ENCODE measurements around the gene TRAPPC5.

The TRAPPC5 gene

DNA sequence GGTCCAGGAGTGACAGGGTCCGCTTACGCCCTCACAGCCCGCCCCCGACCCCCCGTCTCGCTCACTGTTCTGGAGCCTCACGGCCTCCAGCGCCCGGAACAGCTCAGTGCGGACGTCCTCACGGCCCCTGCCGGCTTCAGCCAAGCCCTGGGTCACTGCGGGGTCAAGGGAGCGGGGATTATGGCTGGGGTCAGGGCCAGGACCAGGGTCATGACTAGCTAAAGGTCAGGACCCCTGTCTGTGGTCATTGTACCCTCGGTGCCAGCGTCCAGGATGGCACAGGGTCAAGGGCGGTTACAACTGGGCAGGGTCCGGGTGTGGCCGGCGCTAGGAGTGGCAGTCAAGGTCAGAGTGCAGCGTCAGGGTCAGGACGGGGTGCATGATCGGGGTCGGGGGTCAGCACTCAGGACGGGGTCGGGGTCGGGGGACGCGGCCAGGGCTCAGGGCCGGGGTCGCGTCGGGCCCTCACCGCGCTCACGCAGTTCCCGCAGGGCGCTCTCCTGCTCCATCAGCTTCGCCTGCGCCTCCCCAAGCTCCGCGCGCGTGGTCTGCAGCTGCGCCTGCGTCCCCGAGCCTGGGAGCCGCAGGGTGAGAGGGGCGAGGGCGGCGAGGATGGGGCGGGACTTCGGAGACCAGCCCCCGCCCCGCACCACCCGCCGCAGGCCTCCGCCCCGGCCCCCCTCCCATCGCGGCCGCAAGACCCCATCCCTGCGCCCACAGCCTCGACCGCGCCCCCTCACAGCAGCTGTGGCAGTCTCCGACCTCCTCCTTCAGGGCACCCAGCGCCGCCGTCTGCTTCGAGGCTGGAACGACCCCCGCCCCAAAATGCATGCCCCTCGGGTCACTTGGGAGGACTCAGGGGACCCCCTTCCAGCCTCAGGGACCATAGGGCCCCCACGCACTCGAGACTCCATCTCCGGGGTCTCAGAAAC lies 49.9 kb downstream of the TRAPPC5 start:
- Histone ChIP-seq H3K4me3 (no peak overlapping the region), H3K27me3 (ENCODE audit: low read depth) (peaks cover 30% of the 10 kb centered on the region)
- in situ Hi-C loops (cut with MboI; ENCODE audit: low sequenced_read_pairs) = no loop called here

DNA sequence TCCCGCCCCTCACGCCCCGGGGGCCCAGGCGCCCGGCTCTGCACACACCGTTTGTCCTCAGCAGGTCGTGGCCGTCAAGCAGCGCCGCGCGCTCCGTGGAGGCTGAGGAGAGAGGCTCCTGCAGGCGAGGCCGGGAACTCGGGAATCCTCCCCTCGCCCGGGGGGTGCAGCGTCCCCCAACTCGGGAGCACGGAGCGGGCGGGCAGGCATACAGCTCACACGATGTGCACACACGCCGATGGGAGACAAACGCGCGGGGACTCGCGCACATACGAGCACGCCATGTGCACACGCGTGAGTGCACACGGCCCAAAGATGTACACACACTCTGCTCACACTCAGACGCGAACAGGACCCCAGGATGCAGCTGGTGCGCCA lies 50.6 kb downstream of the TRAPPC5 start:
- no peaks in the 10 kb centered on the region for H3K4me1 ChIP-seq
- peaks cover 30% of the 10 kb centered on the region for H3K27me3 ChIP-seq (ENCODE audit: low read depth)
- no peaks in the 10 kb centered on the region for H3K36me3 ChIP-seq (replicated peaks)
- H3K4me3 ChIP-seq = no peak overlapping the region
- no peaks in the 10 kb centered on the region for H3K9me3 ChIP-seq
- in situ Hi-C loops (cut with MboI; ENCODE audit: low sequenced_read_pairs) = no loop called here
- no peak for DNase-seq (ENCODE audit: low spot score in 2 of 2)

More for the DNA sequence above, 49.9 kb downstream of the TRAPPC5 start:
- no peaks in the 10 kb centered on the region for H3K36me3 ChIP-seq (replicated peaks)
- no peaks in the 10 kb centered on the region for H3K9me3 ChIP-seq
- no peaks in the 10 kb centered on the region for H3K4me1 ChIP-seq
- no peak for DNase-seq (ENCODE audit: low spot score in 2 of 2)

DNA sequence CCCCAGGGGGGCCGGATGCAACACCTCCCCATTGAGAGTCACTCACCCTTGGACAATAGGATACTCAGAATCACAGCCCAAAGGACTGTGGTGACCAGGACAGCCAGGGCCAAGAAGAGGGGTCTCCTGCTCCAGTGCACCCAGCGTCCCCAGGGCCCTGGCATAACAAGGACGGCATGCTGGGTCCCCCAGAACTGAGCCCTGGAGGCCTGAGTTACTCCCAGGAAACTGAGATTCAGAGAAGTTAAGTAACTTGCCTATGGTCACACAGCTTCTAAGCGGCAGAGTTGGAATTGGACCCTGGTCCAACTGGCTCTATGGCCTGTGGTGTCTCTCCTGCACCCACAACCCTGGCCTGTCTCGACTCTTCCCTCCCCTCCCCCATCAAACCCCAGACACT lies 51.0 kb downstream of the TRAPPC5 start:
- H3K27me3 ChIP-seq (ENCODE audit: low read depth) = peaks cover 30% of the 10 kb centered on the region
- no peaks in the 10 kb centered on the region for H3K4me1 ChIP-seq
- in situ Hi-C loops (cut with MboI; ENCODE audit: low sequenced_read_pairs) = no loop called here
- H3K4me3 ChIP-seq = no peak overlapping the region
- no peaks in the 10 kb centered on the region for H3K36me3 ChIP-seq (replicated peaks)
- no peak for DNase-seq (ENCODE audit: low spot score in 2 of 2)
- no peaks in the 10 kb centered on the region for H3K9me3 ChIP-seq

DNA sequence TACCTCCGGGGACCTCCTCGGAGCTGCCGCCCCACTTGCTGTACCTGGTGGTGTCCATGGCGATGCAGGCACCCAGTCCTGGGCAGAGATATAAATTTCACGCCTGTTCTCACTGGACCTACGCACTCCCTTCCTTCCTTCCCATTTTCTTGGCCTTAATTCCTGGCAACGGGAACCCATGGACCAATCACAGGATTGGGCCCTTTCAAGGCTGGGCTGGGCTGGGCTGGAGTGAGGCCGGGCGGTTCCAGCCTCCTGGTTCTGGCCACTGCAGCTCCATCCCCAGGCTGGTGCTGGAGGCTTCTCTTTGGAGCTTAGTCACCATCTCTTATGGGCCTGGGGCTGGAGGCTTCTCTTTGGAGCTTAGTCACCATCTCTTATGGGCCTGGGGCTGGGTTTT lies 51.4 kb downstream of the TRAPPC5 start, which contains the start of gene CLEC4G:
CLEC4G (minus strand) TSS at position 66 of the 400 bp plus-strand sequence; CDS start at position 58, 8 bp downstream.
- no peaks in the 10 kb centered on the region for H3K9me3 ChIP-seq
- peaks cover 30% of the 10 kb centered on the region for H3K27me3 ChIP-seq (ENCODE audit: low read depth)
- H3K4me1 ChIP-seq = no peaks in the 10 kb centered on the region
- DNase-seq (ENCODE audit: low spot score in 2 of 2) = no peak
- no peaks in the 10 kb centered on the region for H3K36me3 ChIP-seq (replicated peaks)
- H3K4me3 ChIP-seq = no peak within 1 kb of the TSS
- in situ Hi-C loops (cut with MboI; ENCODE audit: low sequenced_read_pairs) = no loop called here

DNA sequence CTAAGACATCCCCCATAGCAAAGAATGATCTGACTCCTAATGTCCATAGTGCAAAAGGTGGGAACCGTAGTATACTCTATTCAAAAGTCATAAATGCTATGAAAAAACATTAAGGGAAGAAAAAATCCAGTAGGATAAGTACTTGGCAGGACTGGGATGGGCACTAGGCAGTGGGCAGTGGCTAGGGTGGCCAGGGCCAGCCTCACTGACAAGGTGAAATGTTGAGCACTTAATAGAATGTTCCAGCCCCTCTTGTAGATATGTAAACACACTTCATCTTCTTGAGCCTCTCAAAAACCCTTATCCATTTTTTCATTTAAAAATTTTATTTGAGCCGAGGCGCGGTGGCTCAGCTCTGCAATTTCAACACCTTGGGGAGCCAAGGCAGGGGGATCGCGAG lies 52.7 kb downstream of the TRAPPC5 start:
- Histone ChIP-seq H3K36me3 (replicated peaks) (no peaks in the 10 kb centered on the region), H3K9me3 (no peaks in the 10 kb centered on the region), H3K4me1 (no peaks in the 10 kb centered on the region), H3K27me3 (ENCODE audit: low read depth) (peaks cover 29% of the 10 kb centered on the region), H3K4me3 (no peak overlapping the region)
- no peak for DNase-seq (ENCODE audit: low spot score in 2 of 2)
- in situ Hi-C loops (cut with MboI; ENCODE audit: low sequenced_read_pairs) = no loop called here

DNA sequence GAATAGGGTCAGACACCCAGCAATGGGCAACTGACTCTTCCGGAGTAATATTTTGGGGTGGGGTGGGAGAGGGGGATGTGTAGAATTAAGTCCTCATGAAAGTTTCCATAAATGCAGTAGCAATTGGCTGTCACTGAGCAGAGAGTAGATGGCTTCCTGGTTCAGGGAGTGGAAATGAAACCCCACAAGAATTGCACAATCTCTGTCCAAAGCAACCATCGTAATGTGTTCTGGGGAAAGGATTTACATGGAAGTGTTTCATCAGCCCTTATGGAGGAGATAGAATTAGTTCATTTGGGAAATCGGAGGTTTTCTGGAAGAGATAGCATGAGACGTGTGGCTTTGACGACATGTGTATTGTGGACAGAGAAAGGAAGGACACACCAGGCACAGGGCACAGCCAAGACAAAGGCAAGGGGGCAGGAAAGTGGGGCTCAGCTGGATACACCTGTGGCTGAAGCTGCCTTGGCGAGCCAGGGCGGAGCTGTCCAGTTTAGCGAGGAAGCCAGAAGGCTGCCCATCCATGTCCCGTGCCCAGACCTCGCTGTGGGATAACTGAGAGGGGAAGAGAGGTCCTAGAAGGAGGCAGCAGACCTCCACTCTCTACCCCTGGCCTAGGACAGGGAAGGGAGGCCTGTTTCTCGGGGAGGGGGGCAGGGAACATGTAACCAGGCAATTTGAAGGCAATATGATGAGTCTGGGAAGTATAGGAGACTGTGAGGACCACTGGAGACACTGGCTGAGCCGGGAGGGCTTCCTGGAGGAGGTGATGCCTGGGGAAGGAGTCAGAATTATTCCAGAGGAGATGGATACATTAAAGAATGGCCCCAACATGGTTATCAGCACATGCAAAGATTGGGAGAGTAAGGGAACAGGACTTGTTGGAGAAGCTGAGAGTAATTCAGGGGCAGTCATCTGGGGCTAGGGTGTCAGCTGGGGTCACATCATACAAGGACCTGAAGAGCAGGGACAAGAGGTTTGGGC lies 53.9 kb downstream of the TRAPPC5 start:
- no peaks in the 10 kb centered on the region for H3K4me1 ChIP-seq
- no peak overlapping the region for H3K4me3 ChIP-seq
- DNase-seq (ENCODE audit: low spot score in 2 of 2) = no peak
- no peaks in the 10 kb centered on the region for H3K9me3 ChIP-seq
- in situ Hi-C loops (cut with MboI; ENCODE audit: low sequenced_read_pairs) = no loop called here
- H3K36me3 ChIP-seq (replicated peaks) = no peaks in the 10 kb centered on the region
- peaks cover 18% of the 10 kb centered on the region for H3K27me3 ChIP-seq (ENCODE audit: low read depth)

DNA sequence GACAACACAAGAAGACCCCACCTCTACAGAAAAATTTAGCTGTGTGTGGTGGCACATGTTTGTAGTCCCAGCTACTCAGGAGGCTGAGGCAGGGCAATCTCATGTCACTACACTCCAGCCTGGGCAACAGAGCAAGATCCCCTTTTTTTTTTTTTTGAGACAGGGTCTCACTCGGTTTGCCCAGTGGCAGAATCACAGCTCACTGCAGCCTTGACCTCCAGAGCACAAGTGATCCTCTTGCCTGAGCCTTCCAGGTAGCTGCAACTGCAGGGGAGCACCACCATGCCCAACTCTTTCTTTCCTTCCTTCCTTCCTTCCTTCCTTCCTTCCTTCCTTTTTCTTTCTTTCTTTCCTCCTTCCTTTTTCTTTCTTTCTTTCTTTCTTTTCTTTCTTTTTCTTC lies 55.5 kb downstream of the TRAPPC5 start:
- H3K9me3 ChIP-seq = no peaks in the 10 kb centered on the region
- no peaks in the 10 kb centered on the region for H3K4me1 ChIP-seq
- H3K27me3 ChIP-seq (ENCODE audit: low read depth) = peaks cover 10% of the 10 kb centered on the region
- in situ Hi-C loops (cut with MboI; ENCODE audit: low sequenced_read_pairs) = no loop called here
- H3K4me3 ChIP-seq = no peak overlapping the region
- H3K36me3 ChIP-seq (replicated peaks) = no peaks in the 10 kb centered on the region
- DNase-seq (ENCODE audit: low spot score in 2 of 2) = no peak

DNA sequence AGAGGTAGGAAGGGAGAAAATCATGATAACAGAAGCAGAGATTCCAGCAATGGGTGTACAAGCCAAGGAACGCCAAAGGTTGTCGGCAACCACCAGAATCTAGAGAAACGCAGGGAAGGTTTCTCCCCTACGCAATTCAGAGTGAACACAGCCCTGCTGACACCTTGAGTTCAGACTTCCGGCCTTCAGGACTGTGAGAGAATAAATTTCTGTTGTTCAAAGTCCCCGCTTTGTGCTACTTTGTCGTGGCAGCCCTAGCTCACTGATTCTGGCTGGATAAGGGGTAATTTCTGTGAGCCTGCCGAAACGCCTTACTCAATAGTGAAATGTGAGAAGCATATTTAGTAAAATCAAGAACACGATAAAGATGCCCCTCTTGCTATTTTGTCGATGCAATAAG lies 56.6 kb downstream of the TRAPPC5 start:
- in situ Hi-C loops (cut with MboI; ENCODE audit: low sequenced_read_pairs) = no loop called here
- H3K27me3 ChIP-seq (ENCODE audit: low read depth) = peaks cover 5% of the 10 kb centered on the region
- no peaks in the 10 kb centered on the region for H3K9me3 ChIP-seq
- no peak overlapping the region for H3K4me3 ChIP-seq
- H3K4me1 ChIP-seq = no peaks in the 10 kb centered on the region
- no peak for DNase-seq (ENCODE audit: low spot score in 2 of 2)
- H3K36me3 ChIP-seq (replicated peaks) = no peaks in the 10 kb centered on the region

All from HAP-1 (cell line).